NCI-H2029 treated with DMSO at 0.1 percent for 48 hours (cell line): ENCODE measurements around the gene AHNAK.

ENCODE experiments used
- DNase-seq: peaks from one replicate; lab custom pipeline; 2025; lab: John Stamatoyannopoulos, UW

The AHNAK gene

GRCh38 chr11:62494246-62494645 is 52.4 kb downstream of the AHNAK start:
- no peak for DNase-seq

- no peak for DNase-seq
Measured at GRCh38 chr11:62493801-62494200, 52.8 kb downstream of the AHNAK start.

- no peak for DNase-seq
Measured at GRCh38 chr11:62492586-62492985, 54.0 kb downstream of the AHNAK start.

GRCh38 chr11:62491571-62492329 is 54.9 kb downstream of the AHNAK start:
- no peak for DNase-seq

- no peak for DNase-seq
Measured at GRCh38 chr11:62489204-62489603, 57.4 kb downstream of the AHNAK start.

GRCh38 chr11:62487738-62488551 is 58.7 kb downstream of the AHNAK start:
- DNase-seq = no peak

- no peak for DNase-seq
Measured at GRCh38 chr11:62487136-62487535, 59.5 kb downstream of the AHNAK start.

GRCh38 chr11:62484352-62484751 is 62.3 kb downstream of the AHNAK start:
- no peak for DNase-seq

GRCh38 chr11:62482753-62483152 is 63.9 kb downstream of the AHNAK start:
- no peak for DNase-seq

GRCh38 chr11:62479631-62480201 is 66.9 kb downstream of the AHNAK start:
- DNase-seq = no peak

- DNase-seq = no peak
Measured at GRCh38 chr11:62477927-62478326, 68.7 kb downstream of the AHNAK start.

- DNase-seq = no peak
Measured at GRCh38 chr11:62472063-62472884, 74.3 kb downstream of the AHNAK start.

GRCh38 chr11:62471603-62472002 is 75.0 kb downstream of the AHNAK start:
- no peak for DNase-seq

- no peak for DNase-seq
Measured at GRCh38 chr11:62468577-62468976, 78.0 kb downstream of the AHNAK start.

GRCh38 chr11:62466444-62466843 is 80.2 kb downstream of the AHNAK start:
- DNase-seq = no peak

- DNase-seq = peak; percentile 24
Measured at GRCh38 chr11:62464655-62465054, 82.0 kb downstream of the AHNAK start.

GRCh38 chr11:62463121-62463542 is 83.5 kb downstream of the AHNAK start:
- no peak for DNase-seq

- DNase-seq = no peak
Measured at GRCh38 chr11:62462508-62462892, 84.1 kb downstream of the AHNAK start.

GRCh38 chr11:62461740-62462507 is 84.7 kb downstream of the AHNAK start:
- DNase-seq = no peak

GRCh38 chr11:62459080-62459479 is 87.5 kb downstream of the AHNAK start:
- DNase-seq = no peak
